H1 (cell line): ENCODE measurements around the gene XKR7. TPM values are rescaled to one million over a fixed set of nuclear protein-coding genes. Genes with fewer than 3 reads are reported as not detected.

Source experiments
- CTCF ChIA-PET: fragments of 300-600 bp; sonication (Branson Sonifier 250); formaldehyde crosslinking; loops from one replicate; lab custom pipeline; 2021; ENCODE audit not compliant: partially characterized antibody; lab: Charles Lee
- POLR2A ChIA-PET: fragments of 300-600 bp; sonication (Branson Sonifier 250); formaldehyde crosslinking; loops from one replicate; lab custom pipeline; 2021; ENCODE audit warnings: inconsistent platforms; ENCODE audit not compliant: partially characterized antibody; lab: Charles Lee
- DNase-seq, 2 experiments: peaks; one replicate each; pipeline versions ENCODE4 v3.0.0 to v3.0.0-alpha.2; 2010 to 2022; ENCODE audit warnings: low spot score in 2 of 2, low read depth in 1 of 2, mixed read lengths in 1 of 2
- FAIRE-seq: peaks from 2 replicates; lab custom pipeline; 2011; peaks lifted over from hg19 to GRCh38; lab: Jason Lieb, UNC
- H2AFZ ChIP-seq: 2 replicates; pipeline ENCODE4 v1.8.1; 2012; ENCODE audit warnings: low read length, inconsistent platforms
- H2AK5ac ChIP-seq: 2 replicates; pipeline ENCODE4 v1.6.1; 2013; ENCODE audit warnings: low read depth, low read length
- H2BK120ac ChIP-seq: replicated peaks from 2 replicates; pipeline ENCODE3; 2013; ENCODE audit warnings: low read depth, low read length, inconsistent platforms
- H2BK12ac ChIP-seq: 2 replicates; pipeline ENCODE4 v1.6.1; 2013; ENCODE audit warnings: low read depth, low read length
- H2BK15ac ChIP-seq: 2 replicates; pipeline ENCODE4 v1.6.1; 2013; ENCODE audit warnings: low read length
- H2BK20ac ChIP-seq: 2 replicates; pipeline ENCODE4 v1.6.1; 2013; ENCODE audit warnings: low read length
- H2BK5ac ChIP-seq: 2 replicates; pipeline ENCODE4 v1.6.1; 2013; ENCODE audit warnings: low read depth, low read length
- H3K14ac ChIP-seq: 2 replicates; pipeline ENCODE4 v1.6.1; 2013; ENCODE audit warnings: inconsistent platforms; ENCODE audit not compliant: insufficient read length
- H3K18ac ChIP-seq: 2 replicates; pipeline ENCODE4 v1.6.1; 2013; ENCODE audit warnings: low read length; ENCODE audit errors: extremely low read depth
- H3K23ac ChIP-seq: 2 replicates; pipeline ENCODE4 v1.6.1; 2013; ENCODE audit warnings: inconsistent platforms; ENCODE audit not compliant: insufficient read length
- H3K23me2 ChIP-seq: 2 replicates; pipeline ENCODE4 v1.6.1; 2013; ENCODE audit warnings: low read depth, low read length
- H3K27ac ChIP-seq: 2 replicates; pipeline ENCODE4 v1.6.1; 2011; ENCODE audit warnings: low read depth, low read length, inconsistent platforms
- H3K27me3 ChIP-seq, 4 experiments: replicated peaks in 1 of 4; 1 replicate in 1 of 4; 2 replicates in 3 of 4; pipeline versions ENCODE4 v1.6.1 to v1.8.1; 2011 to 2013; ENCODE audit warnings: low read length in 3 of 4, mild to moderate bottlenecking in 3 of 4, inconsistent platforms in 2 of 4, mixed read lengths in 2 of 4, moderate library complexity in 1 of 4; ENCODE audit not compliant: control insufficient read depth in 3 of 4, insufficient read depth in 3 of 4; ENCODE audit errors: extremely low read depth in 1 of 4
- H3K36me3 ChIP-seq, 4 experiments: 2 replicates each; pipeline versions ENCODE4 v1.6.1 to v1.8.1; 2011 to 2013; ENCODE audit warnings: mild to moderate bottlenecking in 4 of 4, low read length in 3 of 4, moderate library complexity in 2 of 4, control low read depth in 1 of 4, inconsistent platforms in 1 of 4; ENCODE audit not compliant: insufficient read depth in 4 of 4, control insufficient read depth in 2 of 4
- H3K4ac ChIP-seq: replicated peaks from 2 replicates; pipeline ENCODE3; 2013; ENCODE audit warnings: low read length, low read depth, mixed read lengths, inconsistent platforms; ENCODE audit not compliant: insufficient read length
- H3K4me1 ChIP-seq, 4 experiments: replicated peaks in 1 of 4; 1 replicate in 1 of 4; 2 replicates in 3 of 4; pipeline versions ENCODE4 v1.6.1 to v1.8.1; 2011 to 2013; ENCODE audit warnings: low read length in 3 of 4, inconsistent platforms in 2 of 4, mixed read lengths in 1 of 4; ENCODE audit not compliant: insufficient read depth in 4 of 4, control insufficient read depth in 3 of 4
- H3K4me2 ChIP-seq, 2 experiments: 2 replicates each; pipeline versions ENCODE4 v1.6.1 to v1.8.1; 2011 to 2013; ENCODE audit warnings: low read depth in 2 of 2, low read length in 2 of 2, control low read depth in 1 of 2, inconsistent platforms in 1 of 2, mild to moderate bottlenecking in 1 of 2; ENCODE audit not compliant: insufficient read depth in 1 of 2
- H3K4me3 ChIP-seq, 4 experiments: fragments of 200-600, 300-600 bp in 1 of 4; sonication (generic), shearing (Covaris generic), sonication (Bioruptor Twin) in 1 of 4; 2 replicates each; pipeline versions ENCODE4 v1.5.1 to v1.8.1; 2011 to 2016; ENCODE audit warnings: low read length in 4 of 4, low read depth in 3 of 4, control low read depth in 2 of 4, inconsistent platforms in 2 of 4, mild to moderate bottlenecking in 2 of 4, mixed read lengths in 1 of 4, moderate library complexity in 1 of 4; ENCODE audit not compliant: insufficient read depth in 2 of 4; ENCODE audit errors: extremely low read depth in 1 of 4
- H3K56ac ChIP-seq: replicated peaks from 2 replicates; pipeline ENCODE3; 2013; ENCODE audit warnings: low read depth, mild to moderate bottlenecking, mixed read lengths, low read length, inconsistent platforms; ENCODE audit not compliant: insufficient read length
- H3K79me1 ChIP-seq: 2 replicates; pipeline ENCODE4 v1.6.1; 2013; ENCODE audit warnings: low read depth, low read length, control low read depth
- H3K79me2 ChIP-seq, 2 experiments: 2 replicates each; pipeline versions ENCODE4 v1.6.1 to v1.8.1; 2012 to 2013; ENCODE audit warnings: low read length in 2 of 2, mild to moderate bottlenecking in 2 of 2, inconsistent platforms in 1 of 2; ENCODE audit not compliant: insufficient read depth in 2 of 2, control insufficient read depth in 1 of 2
- H3K9ac ChIP-seq, 4 experiments: replicated peaks in 1 of 4; 1 replicate in 1 of 4; 2 replicates in 3 of 4; pipeline versions ENCODE4 v1.6.1 to v1.8.1; 2011 to 2013; ENCODE audit warnings: low read depth in 3 of 4, low read length in 3 of 4, control low read depth in 2 of 4, mild to moderate bottlenecking in 2 of 4, moderate library complexity in 2 of 4, inconsistent platforms in 1 of 4; ENCODE audit errors: extremely low read depth in 1 of 4
- H3K9me3 ChIP-seq, 2 experiments: 2 replicates each; pipeline versions ENCODE4 v1.6.1 to v1.8.1; 2012 to 2013; ENCODE audit warnings: mild to moderate bottlenecking in 2 of 2, moderate library complexity in 2 of 2, control low read depth in 1 of 2, inconsistent platforms in 1 of 2, low read depth in 1 of 2, low read length in 1 of 2, mixed read lengths in 1 of 2; ENCODE audit not compliant: insufficient read depth in 2 of 2
- H4K20me1 ChIP-seq, 2 experiments: replicated peaks in 1 of 2; 2 replicates each; pipeline versions ENCODE3 to v1.8.1; 2011 to 2013; ENCODE audit warnings: inconsistent platforms in 2 of 2, low read length in 2 of 2, mild to moderate bottlenecking in 1 of 2; ENCODE audit not compliant: insufficient read depth in 2 of 2, control insufficient read depth in 1 of 2
- H4K5ac ChIP-seq: 2 replicates; pipeline ENCODE4 v1.6.1; 2013; ENCODE audit warnings: low read length, low read depth, mixed read lengths, inconsistent platforms; ENCODE audit not compliant: insufficient read length
- H4K8ac ChIP-seq: 2 replicates; pipeline ENCODE4 v1.8.0; 2013; ENCODE audit warnings: mild to moderate bottlenecking, moderate library complexity, low read length, inconsistent platforms; ENCODE audit not compliant: insufficient read depth; ENCODE audit errors: extremely low read depth
- H4K91ac ChIP-seq: replicated peaks from 2 replicates; pipeline ENCODE3; 2013; ENCODE audit warnings: low read length, mixed read lengths, inconsistent platforms; ENCODE audit not compliant: insufficient read length
- CEBPB ChIP-seq: IDR thresholded peaks from 2 replicates; pipeline ENCODE4 v1.6.1; 2012; ENCODE audit warnings: low read depth, low read length
- SUZ12 ChIP-seq: fragments of 200-600 bp; sonication (generic); IDR thresholded peaks from 2 replicates; pipeline ENCODE4 v1.6.1; 2012; ENCODE audit warnings: mild to moderate bottlenecking, inconsistent platforms, low read length, moderate library complexity, mixed read lengths
- WGBS, 2 experiments: shearing (Covaris generic) in 1 of 2; methylation state at CpG; one replicate each; pipeline versions ENCODE4 v1.1.6 to v1.1.7; 2013 to 2015; ENCODE audit warnings: low lambda C conversion rate in 2 of 2, mixed read lengths in 2 of 2, inconsistent platforms in 1 of 2, low coverage in 1 of 2, missing lambda C conversion rate in 1 of 2; ENCODE audit not compliant: insufficient replicate concordance in 2 of 2, insufficient coverage in 1 of 2, insufficient read length in 1 of 2; ENCODE audit errors: extremely low coverage in 1 of 2, missing lambda C conversion rate in 1 of 2; 5-methylcytosine and 5-hydroxymethylcytosine counted together
- polyA plus RNA-seq, 7 experiments: library from polyadenylated mRNA; depleted of rRNA in 3 of 7; stranded (reverse) in 5 of 7; unstranded in 2 of 7; fragments of >200 nt in 5 of 7; fragments of 200-250 nt in 2 of 7; gene quantifications; 1 replicate in 5 of 7; 2 replicates in 1 of 7; 4 replicates in 1 of 7; pipeline versions ENCODE4 v1.2.1 to v1.2.3, GENCODE V29; 2011 to 2013; ENCODE audit warnings: missing spikeins in 2 of 7, mixed read lengths in 2 of 7
- total RNA-seq: library from RNA; stranded (reverse); fragmentation: NEBNext Ultra II Directional; extraction: Animal tissue kit (Norgen Biotek cat#: 25700); gene quantifications from 2 replicates; pipeline ENCODE4 v1.2.1, GENCODE V29; 2021

Gene XKR7
- total and polyA plus RNA-seq, 2 of the 8 experiments (the other 6 are each of a cell fraction or from before 2014, with no cell fraction given): 1.8 to 2.4 TPM

- H3K4me1 ChIP-seq: peaks cover 0 to 8% (median 1%) of the 10 kb centered on the region in 4 experiments; a peak in 5 of 7 replicates
- H2AFZ ChIP-seq: no peak overlapping the region
- no peak overlapping the region for H2BK15ac ChIP-seq
- H3K4me3 ChIP-seq: no peak overlapping the region
- no peak overlapping the region for H3K14ac ChIP-seq
- no peaks in the 10 kb centered on the region for H3K79me2 ChIP-seq
- no peak overlapping the region for H2BK5ac ChIP-seq
- ChIA-PET CTCF (interaction anchor here (1.1 to 10.4 kb wide), 9 partner anchors 11 to 213 kb away, joined by 3 to 176 read pairs (median 7); no protein-coding TSS in a partner anchor), POLR2A (interaction anchor here (0.7 kb wide), 1 partner anchor 16 kb away, joined by 3 read pairs; no protein-coding TSS in a partner anchor)
- H4K8ac ChIP-seq: no peak overlapping the region; the same call in 1 of the 2 replicates
- no peak overlapping the region for H3K27ac ChIP-seq
- no peak overlapping the region; the same call in 1 of the 2 replicates for H3K18ac ChIP-seq
- no peak overlapping the region for H4K91ac ChIP-seq
- H3K27me3 ChIP-seq: peaks cover 0 to under 1% (median 0%) of the 10 kb centered on the region in 4 experiments; a peak in 1 of 7 replicates
- H3K9ac ChIP-seq: no peak overlapping the region
- no peak overlapping the region for H2BK12ac ChIP-seq
- no peaks in the 10 kb centered on the region for H3K36me3 ChIP-seq
- no peaks in the 10 kb centered on the region for H4K20me1 ChIP-seq
- DNase-seq (no peak), FAIRE-seq (no peak)
- 80% methylated on average over 10 of the region's 10 CpGs; no CpG with 5 or more reads in 1 of the 2 experiments for WGBS, 2 experiments
- no peak overlapping the region for H4K5ac ChIP-seq
- H2AK5ac ChIP-seq: no peak overlapping the region
- no peak overlapping the region for H3K23ac ChIP-seq
- H2BK120ac ChIP-seq: no peak overlapping the region
- no peaks in the 10 kb centered on the region for H3K79me1 ChIP-seq
- H3K4me2 ChIP-seq: no peak overlapping the region
- TF ChIP-seq CEBPB (0 out of 2 replicates have a peak, but pooled peaks have one; percentile 60), SUZ12 (no peak)
- no peak overlapping the region for H3K56ac ChIP-seq
- no peak overlapping the region for H3K4ac ChIP-seq
- peaks cover 2% of the 10 kb centered on the region; the same call in 1 of the 2 replicates for H3K23me2 ChIP-seq
- H2BK20ac ChIP-seq: no peak overlapping the region
- H3K9me3 ChIP-seq: no peaks in the 10 kb centered on the region
Observed at GRCh38 chr20:32036716-32037485, 69.0 kb downstream of the XKR7 start.
